PC-9 (cell line): Measurements from ENCODE around the gene C16orf86. TPM values are rescaled to one million over a fixed set of nuclear protein-coding genes. Genes with fewer than 3 reads are reported as not detected.

ENCODE experiments used
- BruUV-seq: library from RNA; stranded (reverse); fragments of 400-500 nt; replicated peaks from 2 replicates; lab custom pipeline; 2021; lab: Mats Ljungman, UMichigan
- CTCF ChIA-PET: fragments of 300-600 bp; sonication (Branson Sonifier 250); formaldehyde crosslinking; loops from one replicate; lab custom pipeline; 2022; ENCODE audit warnings: antibody characterized with exemption; lab: Charles Lee
- POLR2A ChIA-PET: fragments of 300-600 bp; sonication (Branson Sonifier 250); formaldehyde crosslinking; loops from one replicate; lab custom pipeline; 2022; ENCODE audit warnings: antibody characterized with exemption; ENCODE audit not compliant: unreplicated experiment; lab: Charles Lee
- DNase-seq, 2 experiments: peaks; one replicate each; pipeline versions ENCODE4 v3.0.0 to v3.0.0-alpha.2; 2015 to 2022; ENCODE audit warnings: mixed read lengths in 1 of 2
- H2AFZ ChIP-seq: fragments of 200-600 bp; sonication (generic); 2 replicates; pipeline ENCODE4 v1.8.1; 2017; ENCODE audit warnings: antibody characterized with exemption
- H3F3A ChIP-seq: fragments of 200-600 bp; sonication (generic); 2 replicates; pipeline ENCODE4 v1.8.1; 2017; ENCODE audit warnings: antibody characterized with exemption, mild to moderate bottlenecking, low read depth; ENCODE audit not compliant: insufficient read depth
- H3K27ac ChIP-seq: fragments of 200-600 bp; sonication (generic); 2 replicates; pipeline ENCODE4 v1.6.1; 2016; ENCODE audit warnings: mixed run types
- H3K27me3 ChIP-seq: fragments of 200-600 bp; sonication (generic); 2 replicates; pipeline ENCODE4 v1.6.1; 2016; ENCODE audit warnings: low read depth, mixed run types; ENCODE audit not compliant: insufficient read depth
- H3K36me3 ChIP-seq: fragments of 200-600 bp; sonication (generic); 2 replicates; pipeline ENCODE4 v1.6.1; 2016; ENCODE audit warnings: low read depth, mixed run types
- H3K4me1 ChIP-seq: fragments of 200-600 bp; sonication (generic); replicated peaks from 2 replicates; pipeline ENCODE4 v1.6.1; 2016; ENCODE audit warnings: mixed run types; ENCODE audit not compliant: insufficient read depth
- H3K4me2 ChIP-seq: fragments of 200-600 bp; sonication (generic); 2 replicates; pipeline ENCODE4 v1.6.1; 2017; ENCODE audit warnings: mixed run types
- H3K4me3 ChIP-seq: fragments of 200-600 bp; sonication (generic); 2 replicates; pipeline ENCODE4 v1.6.1; 2016; ENCODE audit warnings: mixed run types
- H3K79me2 ChIP-seq: fragments of 200-600 bp; sonication (generic); 2 replicates; pipeline ENCODE4 v1.6.1; 2017; ENCODE audit warnings: low read depth, mixed run types
- H3K9me2 ChIP-seq: fragments of 200-600 bp; sonication (generic); 2 replicates; pipeline ENCODE4 v1.8.1; 2017; ENCODE audit warnings: mild to moderate bottlenecking; ENCODE audit not compliant: insufficient read depth
- H3K9me3 ChIP-seq: fragments of 200-600 bp; sonication (generic); 2 replicates; pipeline ENCODE4 v1.8.1; 2016; ENCODE audit warnings: low read depth; ENCODE audit not compliant: insufficient read depth
- H4K20me1 ChIP-seq: fragments of 200-600 bp; sonication (generic); 2 replicates; pipeline ENCODE4 v1.8.1; 2017; ENCODE audit not compliant: insufficient read depth
- EZH2 ChIP-seq: fragments of 200-600 bp; sonication (generic); IDR thresholded peaks from 2 replicates; pipeline ENCODE4 v1.8.0; 2017; ENCODE audit warnings: antibody characterized with exemption, low read depth
- intact Hi-C: fragments of 100-400 bp; cut with micrococcal nuclease; formaldehyde crosslinking; loops from one replicate; pipeline ENCODE4 v1.10.0; 2022; ENCODE audit not compliant: unreplicated experiment
- total RNA-seq: library from RNA; stranded (reverse); gene quantifications from 2 replicates; pipeline ENCODE4 v1.2.3, GENCODE V29; 2021
- TF ChIP-seq, protein P1 (sequence below): fragments of 200-600 bp; sonication (generic); conservative IDR thresholded peaks from 2 replicates; pipeline ENCODE4 v1.6.1; 2017; ENCODE audit warnings: mixed run types, antibody characterized with exemption, mild to moderate bottlenecking, moderate library complexity

C16orf86 gene
- total RNA-seq, 1 experiment from 2014 or later = 0.46 TPM

DNA sequence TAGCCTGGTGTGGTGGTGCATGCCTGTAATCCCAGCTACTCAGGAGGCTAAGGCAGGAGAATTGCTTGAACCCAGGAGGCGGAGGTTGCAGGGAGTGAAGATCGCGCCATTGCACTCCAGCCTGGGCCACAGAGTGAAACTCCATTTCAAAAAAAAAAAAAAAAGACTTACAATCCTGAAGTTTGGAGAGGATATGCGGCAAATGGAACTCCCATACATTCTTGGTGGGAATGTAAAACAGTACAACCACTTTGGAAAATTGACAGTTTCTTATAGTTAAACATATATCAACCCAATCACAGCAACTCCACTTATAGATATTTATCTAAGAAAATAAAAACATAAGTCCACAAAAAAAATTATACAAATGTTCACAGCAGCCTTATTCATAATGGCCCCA, 40.6 kb downstream of the C16orf86 start:
- Histone ChIP-seq H3K27ac (no peak overlapping the region), H4K20me1 (0 out of 2 replicates have a peak, but pooled peaks cover 6% of the 10 kb centered on the region), H2AFZ (no peak overlapping the region), H3K9me2 (no peaks in the 10 kb centered on the region), H3K27me3 (no peaks in the 10 kb centered on the region), H3K4me3 (no peak overlapping the region), H3K4me2 (no peak overlapping the region), H3K79me2 (peaks cover 29% of the 10 kb centered on the region), H3K36me3 (no peaks in the 10 kb centered on the region), H3F3A (0 out of 2 replicates have a peak, but pooled peaks cover 8% of the 10 kb centered on the region), H3K9me3 (no peaks in the 10 kb centered on the region), H3K4me1 (no peaks in the 10 kb centered on the region)
- intact Hi-C loops = no loop called here
- no peak for DNase-seq
- CTCF ChIA-PET = no interaction called here
- BruUV-seq = no TSS peak
- no peak for TF ChIP-seq EZH2
- TF ChIP-seq, protein P1, sequence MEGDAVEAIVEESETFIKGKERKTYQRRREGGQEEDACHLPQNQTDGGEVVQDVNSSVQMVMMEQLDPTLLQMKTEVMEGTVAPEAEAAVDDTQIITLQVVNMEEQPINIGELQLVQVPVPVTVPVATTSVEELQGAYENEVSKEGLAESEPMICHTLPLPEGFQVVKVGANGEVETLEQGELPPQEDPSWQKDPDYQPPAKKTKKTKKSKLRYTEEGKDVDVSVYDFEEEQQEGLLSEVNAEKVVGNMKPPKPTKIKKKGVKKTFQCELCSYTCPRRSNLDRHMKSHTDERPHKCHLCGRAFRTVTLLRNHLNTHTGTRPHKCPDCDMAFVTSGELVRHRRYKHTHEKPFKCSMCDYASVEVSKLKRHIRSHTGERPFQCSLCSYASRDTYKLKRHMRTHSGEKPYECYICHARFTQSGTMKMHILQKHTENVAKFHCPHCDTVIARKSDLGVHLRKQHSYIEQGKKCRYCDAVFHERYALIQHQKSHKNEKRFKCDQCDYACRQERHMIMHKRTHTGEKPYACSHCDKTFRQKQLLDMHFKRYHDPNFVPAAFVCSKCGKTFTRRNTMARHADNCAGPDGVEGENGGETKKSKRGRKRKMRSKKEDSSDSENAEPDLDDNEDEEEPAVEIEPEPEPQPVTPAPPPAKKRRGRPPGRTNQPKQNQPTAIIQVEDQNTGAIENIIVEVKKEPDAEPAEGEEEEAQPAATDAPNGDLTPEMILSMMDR = no peak
- POLR2A ChIA-PET = no interaction called here

DNA sequence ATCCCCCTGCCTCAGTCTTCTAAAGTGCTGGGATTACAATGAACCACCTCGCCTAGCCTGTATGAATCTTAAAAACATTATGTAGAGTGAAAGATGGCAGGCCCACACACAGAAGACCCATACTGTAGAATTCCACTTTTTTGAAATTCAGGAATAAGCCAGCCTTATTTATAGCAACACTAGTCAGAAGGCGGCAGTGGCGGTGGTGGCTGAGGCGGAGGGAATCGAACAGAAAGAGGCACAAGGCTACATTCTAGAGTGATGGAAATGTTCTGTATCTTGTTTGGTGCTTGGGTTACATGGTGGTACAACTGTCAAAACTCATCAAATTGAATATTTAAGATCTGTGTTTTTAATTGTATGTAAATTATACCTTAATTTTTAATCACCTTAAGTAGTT, 41.2 kb downstream of the C16orf86 start:
- Histone ChIP-seq H4K20me1 (0 out of 2 replicates have a peak, but pooled peaks cover 6% of the 10 kb centered on the region), H3K4me3 (no peak overlapping the region), H3K4me2 (no peak overlapping the region), H3K36me3 (no peaks in the 10 kb centered on the region), H3K79me2 (peaks cover 27% of the 10 kb centered on the region), H3K4me1 (no peaks in the 10 kb centered on the region), H3K27me3 (no peaks in the 10 kb centered on the region), H3K27ac (no peak overlapping the region), H3K9me3 (no peaks in the 10 kb centered on the region), H3K9me2 (no peaks in the 10 kb centered on the region), H2AFZ (no peak overlapping the region), H3F3A (0 out of 2 replicates have a peak, but pooled peaks cover 8% of the 10 kb centered on the region)
- ChIA-PET CTCF (no interaction called here), POLR2A (no interaction called here)
- TF ChIP-seq EZH2 = no peak
- TF ChIP-seq, protein P1 = no peak
- no TSS peak for BruUV-seq
- intact Hi-C loops = no loop called here
- DNase-seq = no peak

- H2AFZ ChIP-seq = no peak overlapping the region
- H4K20me1 ChIP-seq = 0 out of 2 replicates have a peak, but pooled peaks cover 6% of the 10 kb centered on the region
- no peaks in the 10 kb centered on the region for H3K9me2 ChIP-seq
- peaks cover 30% of the 10 kb centered on the region for H3K79me2 ChIP-seq
- no peak for TF ChIP-seq EZH2
- TF ChIP-seq, protein P1 = no peak
- BruUV-seq = no TSS peak
- ChIA-PET CTCF (no interaction called here), POLR2A (no interaction called here)
- H3F3A ChIP-seq = 0 out of 2 replicates have a peak, but pooled peaks cover 8% of the 10 kb centered on the region
- no peak overlapping the region for H3K4me3 ChIP-seq
- no peak overlapping the region for H3K4me2 ChIP-seq
- intact Hi-C loops = no loop called here
- DNase-seq = no peak
- no peak overlapping the region for H3K27ac ChIP-seq
- H3K27me3 ChIP-seq = no peaks in the 10 kb centered on the region
- no peaks in the 10 kb centered on the region for H3K36me3 ChIP-seq
- H3K9me3 ChIP-seq = no peaks in the 10 kb centered on the region
- H3K4me1 ChIP-seq = no peaks in the 10 kb centered on the region
These were observed 41.8 kb downstream of the C16orf86 start for GRCh38 chr16:67708368-67708771.
